Stimulated activated CD4-positive, alpha-beta T cell treated with anti-CD3 and anti-CD28 coated beads, Interleukin-1b, Interleukin-23, amount 100 ng/mL, for 48 hours (primary cell): ENCODE measurements around the gene NR2C2AP.

Experiments
- DNase-seq: peaks from one replicate; pipeline ENCODE4 v3.0.0-alpha.2; 2020

The NR2C2AP gene

DNA sequence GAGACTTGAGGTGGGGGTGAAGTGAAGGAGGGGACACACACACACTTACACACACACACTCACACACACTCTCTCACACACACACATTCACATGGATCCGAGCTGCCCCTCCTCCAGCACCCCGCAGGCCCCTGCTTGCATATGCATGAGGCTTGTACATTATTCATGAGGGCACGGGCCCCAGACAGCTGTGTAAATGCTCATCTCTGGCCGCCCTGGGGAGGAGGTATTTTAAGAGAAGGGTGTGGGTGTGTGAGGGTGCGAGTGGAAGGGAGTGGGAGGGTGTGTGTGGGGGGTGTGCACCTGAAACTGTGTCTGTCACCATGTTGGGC, 10.9 kb upstream of the NR2C2AP start:
- no peak for DNase-seq

DNA sequence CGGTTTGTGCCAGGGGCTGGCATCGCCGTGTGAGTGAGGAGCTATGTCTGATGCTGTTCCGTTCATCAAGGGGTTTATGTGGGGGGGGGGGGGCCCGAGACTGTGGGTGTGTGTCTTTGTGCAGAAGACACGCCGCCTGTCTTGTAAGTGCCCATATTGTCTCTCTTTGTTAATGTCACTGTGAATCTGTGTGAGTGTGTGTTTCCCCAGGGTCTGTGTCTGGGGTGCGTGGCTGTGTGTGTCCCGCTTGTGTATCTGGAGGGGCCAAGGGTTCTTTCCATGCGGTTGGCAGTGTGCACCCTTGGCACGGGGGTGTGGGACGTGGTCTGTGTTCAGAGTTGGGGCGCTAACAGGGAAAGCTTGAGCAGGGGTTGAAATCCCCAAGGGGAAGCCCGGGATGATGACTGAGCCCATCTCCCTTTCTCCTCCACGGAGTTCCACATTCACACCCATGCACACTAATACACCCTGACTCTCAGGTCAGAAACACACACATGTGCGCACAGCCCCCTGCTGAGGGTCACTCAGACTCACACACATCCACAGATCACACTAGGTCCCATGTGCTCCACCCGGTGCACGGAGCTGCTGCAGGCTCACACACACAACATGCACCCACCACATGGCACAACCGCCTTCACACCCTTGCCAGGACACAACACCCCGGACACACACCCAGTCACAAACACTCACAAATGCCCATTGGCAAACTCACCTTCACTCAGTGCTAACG, 10.4 kb upstream of the NR2C2AP start:
- no peak for DNase-seq

DNA sequence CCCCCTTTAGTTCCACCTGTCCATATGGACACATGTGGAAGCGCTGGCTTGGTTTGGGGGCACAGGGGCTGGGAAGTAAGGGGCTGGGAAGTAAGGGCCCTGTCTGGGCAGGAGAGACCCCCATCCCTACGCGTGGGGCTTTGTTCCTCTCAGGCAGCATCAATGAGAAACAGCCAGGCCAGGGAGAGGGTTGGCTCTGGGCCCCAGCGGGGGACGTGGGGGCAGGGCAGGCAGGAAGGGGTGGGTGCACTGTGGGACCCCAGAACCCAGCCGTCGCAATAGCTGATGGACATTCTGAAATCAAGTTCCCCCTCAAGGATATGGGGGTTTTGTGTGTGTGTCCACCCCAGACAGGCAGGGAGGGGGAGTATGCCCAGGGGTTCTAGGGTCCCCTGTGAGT, 9.7 kb upstream of the NR2C2AP start:
- no peak for DNase-seq

DNA sequence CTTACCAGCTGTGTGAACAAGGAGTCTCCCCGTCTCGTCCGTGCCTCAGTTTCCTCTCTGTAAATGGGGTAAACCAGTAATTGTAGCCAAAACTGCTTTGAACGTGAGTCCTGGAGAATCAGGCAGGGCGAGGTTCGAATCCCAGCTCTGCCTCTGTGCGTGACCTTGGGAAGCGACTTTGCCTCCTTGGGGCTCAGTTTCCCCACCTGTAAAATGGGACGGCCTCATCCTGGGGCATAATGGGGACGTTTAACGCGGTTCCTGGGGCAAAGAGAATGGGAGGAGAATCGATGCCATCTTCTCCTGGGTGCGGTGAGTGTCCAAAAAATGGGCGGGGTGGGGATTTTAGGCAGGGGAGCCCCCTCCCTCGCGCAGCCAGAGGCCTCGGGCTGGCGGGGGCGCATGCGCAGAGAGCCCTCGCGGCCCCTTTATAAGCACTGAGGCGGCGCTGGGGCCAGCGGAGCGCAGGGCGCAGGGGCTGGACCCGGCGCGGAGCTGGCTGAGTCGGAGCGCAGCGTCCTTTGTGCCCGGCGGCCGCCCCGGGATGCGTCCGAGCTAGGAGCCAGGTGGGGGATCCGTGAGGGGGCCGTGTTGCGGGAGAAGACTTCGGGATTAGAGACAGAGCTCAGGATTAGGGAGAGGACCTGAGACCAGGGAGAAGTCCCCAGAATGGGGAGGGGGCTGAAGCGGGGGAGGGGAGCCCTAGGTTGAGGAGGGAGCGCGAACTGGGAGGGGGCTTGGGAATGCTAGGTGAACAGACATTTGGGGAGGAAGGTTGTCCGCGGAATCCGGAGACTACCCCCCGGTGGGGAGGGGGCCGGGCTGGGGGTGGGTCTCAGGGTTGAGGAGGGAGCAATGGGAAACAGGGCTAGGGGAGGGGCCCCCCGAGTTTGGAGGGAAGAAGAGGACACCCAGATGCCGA, 8.5 kb upstream of the NR2C2AP start, which contains the start of gene NCAN:
Gene NCAN (plus strand): TSS at position 460 of the 922 bp plus-strand sequence. CDS start 4,996 bp downstream, outside the sequence.
- no peak for DNase-seq

DNA sequence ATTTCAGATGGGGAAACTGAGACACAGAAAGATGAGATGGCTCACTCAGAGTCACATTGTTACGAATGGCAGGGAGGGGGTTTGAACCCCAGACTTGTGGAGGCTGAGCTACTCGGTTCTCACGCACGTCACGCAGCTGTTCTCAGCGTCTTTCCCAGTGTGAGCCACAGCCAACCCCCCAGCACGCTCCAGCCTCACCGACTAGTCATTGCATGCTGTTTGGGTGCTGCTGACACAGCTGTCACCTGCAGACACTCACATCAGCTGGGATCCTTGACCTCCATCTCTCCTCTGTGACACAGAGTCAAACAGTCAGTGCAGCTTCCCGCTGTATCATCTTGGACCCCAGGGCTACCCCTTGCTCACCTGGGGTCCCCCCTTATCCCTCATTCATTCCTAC, 6.2 kb upstream of the NR2C2AP start:
- no peak for DNase-seq

DNA sequence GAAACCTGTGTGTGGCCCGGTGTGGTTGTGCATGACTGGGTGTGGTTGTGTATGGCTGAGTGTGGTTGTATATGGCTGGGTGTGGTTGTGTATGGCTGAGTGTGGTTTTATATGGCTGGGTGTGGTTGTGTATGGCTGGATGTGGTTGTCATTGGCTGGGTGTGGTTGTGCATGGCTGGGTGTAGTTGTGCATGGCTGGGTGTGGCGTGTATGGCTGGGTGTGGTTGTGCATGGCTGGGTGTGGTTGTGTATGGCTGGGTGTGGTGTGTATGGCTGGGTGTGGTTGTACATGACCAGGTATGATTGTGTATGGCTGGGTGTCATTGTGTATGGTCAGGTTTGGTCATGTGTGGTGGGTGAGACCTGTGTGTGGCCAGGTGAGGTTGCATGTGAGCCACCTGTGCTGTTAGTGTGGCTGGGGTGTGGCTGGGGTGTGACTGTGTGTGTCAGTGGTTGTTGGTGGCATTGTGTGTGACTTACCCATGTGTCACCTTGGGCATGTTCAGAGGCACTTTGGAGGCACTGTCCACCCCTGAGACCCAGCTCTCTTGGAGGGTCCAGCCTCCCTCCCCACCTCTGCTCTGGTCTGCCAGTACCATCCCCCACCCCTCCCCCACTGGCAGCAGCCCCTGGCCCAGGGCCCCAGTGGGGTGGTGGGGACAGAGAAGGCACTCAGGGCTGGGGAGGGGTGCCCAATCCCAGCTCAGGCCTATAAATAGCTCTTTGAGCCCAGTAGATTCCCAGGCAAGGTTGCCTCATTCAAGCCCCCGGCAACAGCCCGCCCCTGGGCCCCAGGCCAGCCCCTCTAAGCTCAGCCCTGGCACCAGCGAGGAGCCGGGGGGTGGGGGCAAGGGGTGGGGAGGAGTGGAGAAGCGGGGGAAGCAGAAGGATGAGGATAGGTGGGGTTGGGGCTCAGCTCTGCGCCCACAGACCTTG, 4.7 kb upstream of the NR2C2AP start:
- DNase-seq, result no peak

DNA sequence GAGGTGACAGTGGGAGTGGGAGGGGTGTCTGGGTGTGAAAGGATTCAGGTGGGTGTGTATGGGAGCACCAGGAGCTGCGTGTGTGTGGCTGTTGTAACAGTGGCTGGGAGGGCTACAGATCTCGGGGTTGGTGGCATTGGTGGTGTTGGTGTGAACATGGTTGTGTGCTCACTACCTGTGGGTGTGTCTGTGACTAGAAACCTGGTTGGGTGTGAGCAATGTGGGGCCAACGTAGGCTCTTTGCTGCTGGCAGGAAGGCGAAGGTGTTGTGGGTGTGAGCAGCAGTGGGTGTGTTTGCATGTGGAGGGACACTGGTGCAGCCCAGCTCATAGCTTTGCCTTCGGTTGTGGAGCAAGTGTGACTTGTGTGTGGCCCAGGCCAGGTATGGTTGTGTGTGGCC, 3.7 kb upstream of the NR2C2AP start:
- DNase-seq, result no peak

DNA sequence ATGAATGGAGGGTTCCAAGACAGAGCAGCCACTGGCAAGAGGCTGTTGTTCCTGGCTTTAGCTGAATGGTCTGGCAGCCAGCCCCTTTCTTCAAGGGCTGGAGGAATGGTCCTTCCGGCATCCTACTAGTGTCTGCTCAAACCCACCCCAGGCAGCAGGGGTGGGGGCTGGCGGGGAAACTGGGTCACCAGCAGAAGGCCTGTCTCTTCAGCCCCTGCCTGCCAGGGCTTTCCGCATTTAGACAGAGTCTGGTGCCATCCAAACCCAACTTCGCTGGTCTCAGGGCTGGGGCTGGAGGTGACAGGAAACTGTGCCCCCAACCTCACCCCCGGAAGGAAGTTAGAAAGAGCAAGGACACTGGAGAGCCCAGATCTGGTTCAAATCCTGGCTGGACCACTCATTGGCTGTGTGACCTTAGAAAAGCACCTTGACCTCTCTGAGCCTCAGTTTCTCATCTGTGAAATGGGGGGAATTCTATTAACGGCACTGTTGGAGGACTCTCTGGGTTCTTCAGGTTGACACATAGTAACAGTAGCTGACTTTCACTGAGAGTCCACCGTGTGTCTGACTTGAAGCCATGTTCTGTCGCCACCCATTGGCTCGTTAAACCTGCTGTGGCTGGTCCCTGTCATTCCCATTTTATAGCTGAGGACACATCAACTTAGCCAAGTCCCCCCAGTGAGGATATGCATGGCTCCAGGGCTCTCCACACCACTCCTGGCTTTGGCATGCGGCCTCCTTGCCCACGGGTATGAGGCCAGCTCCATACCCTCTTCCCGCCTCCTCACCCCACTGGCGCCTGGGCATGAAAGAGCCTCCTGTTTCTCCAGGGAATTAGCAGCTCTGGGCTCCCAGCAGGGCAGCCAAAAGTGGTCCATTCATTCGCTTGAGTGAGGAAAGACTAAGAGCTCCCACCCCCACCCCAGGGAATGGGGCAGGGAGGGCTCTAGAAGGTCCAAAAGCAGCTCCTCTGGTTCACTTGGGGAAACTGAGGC, 2.5 kb upstream of the NR2C2AP start:
- no peak for DNase-seq

DNA sequence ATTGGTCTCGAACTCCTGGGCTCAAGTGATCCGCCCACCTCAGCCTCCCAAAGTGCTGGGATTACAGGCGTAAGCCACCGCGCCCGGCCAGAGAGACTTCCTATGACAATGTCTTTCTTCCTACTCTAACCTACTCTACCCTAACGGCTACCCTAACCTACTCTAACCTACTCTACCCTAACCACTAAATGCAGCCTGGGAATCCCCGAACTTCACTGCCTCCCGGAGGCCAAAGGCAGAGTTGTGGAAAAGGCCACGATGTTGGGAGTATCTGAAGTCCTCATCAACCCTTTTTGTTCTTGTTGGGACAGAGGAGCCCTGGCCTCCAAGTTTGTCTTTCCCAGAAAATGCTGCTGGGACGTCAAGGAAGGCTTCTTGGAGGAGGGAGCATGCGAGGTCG, 967 bp upstream of the NR2C2AP start:
- no peak for DNase-seq

DNA sequence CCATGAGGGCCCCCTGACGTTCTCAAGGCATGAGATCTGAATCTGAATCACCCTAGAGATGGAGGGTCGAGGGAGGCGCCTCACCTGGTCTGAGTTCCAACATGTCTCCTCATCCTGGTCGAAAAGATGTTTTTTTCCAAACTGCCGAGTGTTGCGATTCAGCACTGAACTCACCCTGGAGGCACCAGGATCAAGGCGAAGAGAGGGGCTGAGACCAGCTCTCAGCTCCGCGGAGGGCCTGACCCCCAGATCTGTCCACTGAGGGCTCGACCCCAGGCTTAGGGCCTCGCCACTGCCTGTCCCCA, 555 bp downstream of the NR2C2AP start:
- no peak for DNase-seq

DNA sequence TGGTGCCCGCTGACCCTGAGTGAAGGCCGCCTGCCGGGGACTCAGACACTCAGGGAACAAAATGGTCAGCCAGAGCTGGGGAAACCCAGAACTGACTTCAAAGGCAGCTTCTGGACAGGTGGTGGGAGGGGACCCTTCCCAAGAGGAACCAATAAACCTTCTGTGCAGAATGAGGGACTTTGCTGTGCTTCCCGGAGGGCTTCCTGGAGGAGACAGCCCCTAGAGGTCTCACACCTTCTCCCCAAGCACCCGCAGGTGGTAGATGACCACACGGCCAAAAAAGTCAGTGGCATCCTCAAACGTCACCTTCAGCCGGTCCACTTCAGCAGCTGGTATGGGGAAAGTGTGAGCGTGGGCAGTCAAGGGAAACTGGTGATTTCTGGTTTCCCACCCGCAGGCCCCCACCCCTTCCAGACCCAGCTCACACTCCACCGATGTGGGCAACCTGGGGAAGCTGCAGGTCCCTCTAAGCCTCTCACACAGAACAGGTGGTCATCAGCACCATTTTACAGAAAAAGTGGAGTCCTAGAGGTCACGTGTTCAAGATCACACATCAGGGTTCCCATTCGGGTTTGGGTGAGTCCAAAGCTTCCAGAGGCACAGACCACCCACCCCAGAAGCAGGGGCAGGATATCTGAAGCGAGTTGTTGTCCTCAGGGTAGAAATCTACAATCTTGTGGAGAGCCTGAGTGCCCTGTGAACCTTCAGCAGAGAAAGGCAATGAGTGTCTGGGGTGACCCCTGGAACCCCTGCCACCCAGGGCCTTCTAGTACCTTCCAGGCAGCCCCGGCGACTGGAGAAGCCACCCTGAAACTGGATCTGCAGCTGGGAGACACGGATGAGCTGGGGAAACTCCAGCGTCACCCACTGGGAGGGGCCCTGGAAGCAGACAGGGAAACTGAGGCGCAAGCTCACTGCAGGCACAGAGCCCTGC, 1.2 kb downstream of the NR2C2AP start:
- no peak for DNase-seq

DNA sequence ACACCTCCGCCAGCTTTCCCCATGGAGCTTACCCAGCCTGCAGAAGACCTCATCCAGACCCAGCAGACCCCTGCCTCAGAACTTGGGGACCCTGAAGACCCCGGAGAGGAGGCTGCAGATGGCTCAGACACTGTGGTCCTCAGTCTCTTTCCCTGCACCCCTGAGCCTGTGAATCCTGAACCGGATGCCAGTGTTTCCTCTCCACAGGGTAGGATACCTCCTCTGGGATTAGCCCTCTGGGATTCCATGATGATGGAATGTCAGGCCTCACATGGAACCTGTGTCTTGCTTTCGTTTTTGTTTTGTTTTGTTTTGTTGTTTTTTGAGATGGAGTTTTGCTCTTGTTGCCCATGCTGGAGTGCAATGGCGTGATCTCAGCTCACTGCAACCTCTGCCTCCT, 9.3 kb downstream of the NR2C2AP start:
- DNase-seq, result no peak

DNA sequence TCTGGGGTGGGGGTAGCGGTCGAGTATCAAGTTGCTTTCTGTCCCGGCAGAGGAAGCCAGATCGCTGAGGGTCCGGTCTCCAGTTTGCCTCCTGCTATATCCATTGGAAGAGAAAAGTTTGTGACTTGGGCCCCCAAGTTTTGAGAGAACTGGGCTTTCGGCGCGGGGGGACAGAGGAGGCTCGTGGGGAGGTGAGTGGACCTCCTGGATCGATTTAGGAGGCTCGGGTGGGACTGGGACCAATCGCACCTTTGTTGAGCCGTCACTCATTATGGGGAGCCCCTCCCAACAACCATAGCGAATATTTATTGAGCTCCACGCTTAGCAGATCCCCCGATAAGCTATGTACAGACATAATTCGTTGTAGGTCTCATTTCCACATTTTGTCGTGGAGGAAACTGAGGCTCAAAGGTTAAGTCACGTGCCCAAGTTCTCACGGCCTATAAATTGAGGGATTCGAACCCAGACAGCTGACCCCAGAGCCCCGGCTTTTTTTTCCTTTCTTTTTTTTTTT, 10.2 kb downstream of the NR2C2AP start:
- no peak for DNase-seq

DNA sequence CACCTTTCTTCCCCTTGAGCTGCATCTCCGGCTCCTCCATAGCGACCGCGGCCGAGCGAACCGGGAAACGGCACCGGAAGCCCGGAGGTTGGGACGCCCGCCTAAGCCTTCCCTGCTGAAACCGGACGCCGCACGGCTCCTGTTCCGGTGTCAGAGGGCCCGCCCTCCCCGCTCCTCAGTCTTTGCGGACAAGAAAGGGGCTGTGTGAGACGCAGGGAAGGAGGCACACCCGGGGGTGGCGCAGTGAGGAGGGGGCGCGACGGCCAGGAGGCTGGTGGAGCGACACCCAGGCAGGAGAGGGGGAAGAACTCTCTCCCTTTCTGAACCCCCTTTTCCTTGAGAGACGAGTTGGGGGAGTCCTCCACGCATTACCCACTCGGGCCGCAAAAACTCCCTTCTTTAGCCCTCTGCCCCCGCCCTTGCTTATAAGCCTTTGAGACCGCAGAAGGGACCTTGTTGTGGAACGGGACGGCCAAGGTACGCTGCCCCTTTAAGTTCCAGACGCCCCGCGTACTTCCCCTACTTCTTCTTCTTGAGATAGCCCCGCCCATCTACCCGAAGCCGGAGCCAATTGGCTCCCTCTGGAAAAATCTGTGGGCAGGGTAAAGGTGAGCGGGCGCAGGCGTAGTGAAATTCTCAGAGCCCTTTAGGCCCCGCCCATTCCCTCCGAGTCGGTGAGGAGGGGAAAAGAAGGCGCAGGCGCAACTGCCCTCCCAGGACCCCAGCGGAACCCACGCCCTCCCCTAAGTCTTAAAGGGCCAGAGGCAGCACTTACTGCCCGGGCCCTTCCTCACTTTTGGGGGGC, 10.9 kb downstream of the NR2C2AP start, which contains the start of the genes BORCS8 and RFXANK:
Gene BORCS8 (minus strand): TSS at position 75 of the 805 bp plus-strand sequence. CDS start 35 bp downstream, at position 40.
Gene RFXANK (plus strand): TSS at position 181 of the 805 bp plus-strand sequence. CDS start 1,689 bp downstream, outside the sequence.
- DNase-seq, result peak; percentile 99

DNA sequence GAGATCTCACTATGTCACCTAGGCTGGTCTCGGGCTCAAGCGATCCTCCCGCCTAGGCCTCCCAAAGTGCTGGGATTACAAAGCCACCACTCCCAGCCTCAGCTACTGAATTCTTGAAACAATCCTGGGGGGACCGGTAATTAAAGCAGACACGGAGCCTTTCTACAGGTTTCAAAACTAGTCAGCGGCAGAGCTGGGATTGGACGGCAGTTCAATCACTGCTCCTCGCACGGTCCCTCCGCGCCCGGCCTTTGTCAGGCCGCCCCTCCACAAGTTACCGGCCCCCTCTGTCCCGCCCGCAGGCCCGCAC, 11.5 kb downstream of the NR2C2AP start:
- no peak for DNase-seq

DNA sequence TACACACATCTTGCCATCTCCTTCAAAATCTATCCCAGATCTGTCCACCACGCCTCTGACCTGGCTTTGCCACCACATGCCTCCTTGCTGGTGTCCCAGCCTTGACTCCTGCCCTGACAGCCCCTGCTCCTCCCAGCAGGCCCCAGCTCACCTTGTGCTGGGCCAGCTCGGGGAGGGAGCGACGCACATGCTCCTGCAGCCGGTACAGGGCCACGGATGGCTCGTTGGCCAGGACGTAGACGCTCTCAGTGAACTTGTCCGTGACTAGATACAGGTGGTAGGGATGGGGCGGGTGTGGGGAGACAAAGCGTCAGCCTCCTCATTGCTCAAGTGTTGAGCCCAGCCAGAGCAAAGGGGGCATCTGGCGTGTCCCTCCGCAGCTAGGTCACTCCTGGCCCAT, 16.5 kb downstream of the NR2C2AP start:
- DNase-seq, result no peak

DNA sequence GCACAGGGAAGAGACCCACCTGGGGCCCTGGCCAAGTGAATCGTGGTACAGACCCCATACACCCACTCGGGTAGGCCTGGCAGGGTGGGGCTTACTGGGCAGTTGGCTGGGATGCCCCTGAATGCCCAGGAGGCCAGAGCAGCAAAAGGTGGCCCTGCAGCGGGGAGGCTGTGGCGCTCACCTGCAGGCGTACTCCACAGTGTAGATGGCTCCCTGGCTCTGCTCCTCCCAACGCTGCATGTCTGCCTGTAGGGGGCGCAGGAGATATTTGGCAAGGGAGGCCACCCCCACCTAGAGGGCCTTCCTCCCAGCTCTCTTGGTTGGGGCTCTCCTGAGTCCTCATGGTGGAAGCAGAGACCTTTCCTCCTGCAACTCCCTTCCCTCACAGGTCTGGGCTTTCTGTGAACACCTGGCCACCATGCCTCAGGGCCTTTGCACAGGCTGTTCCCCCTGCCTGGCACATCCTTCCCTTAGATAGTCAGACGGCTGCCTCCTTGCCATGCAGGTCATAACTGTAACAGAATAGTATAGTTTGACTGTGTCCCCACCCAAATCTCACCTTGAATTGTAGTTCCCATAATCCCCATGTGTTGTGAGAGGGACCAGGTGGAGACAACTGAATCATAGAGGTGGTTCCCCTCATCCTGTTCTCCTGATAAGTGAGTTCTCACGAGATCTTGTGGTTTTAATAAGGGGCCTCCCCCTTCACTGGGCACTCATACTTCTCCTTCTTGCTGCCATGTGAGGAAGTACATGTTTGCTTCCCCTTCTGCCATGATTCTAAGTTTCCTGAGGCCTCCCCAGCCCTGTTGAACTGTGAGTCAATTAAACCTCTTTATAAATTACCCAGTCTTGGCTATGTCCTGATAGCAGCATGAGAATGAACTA, 17.1 kb downstream of the NR2C2AP start:
- peak; percentile 59 for DNase-seq

DNA sequence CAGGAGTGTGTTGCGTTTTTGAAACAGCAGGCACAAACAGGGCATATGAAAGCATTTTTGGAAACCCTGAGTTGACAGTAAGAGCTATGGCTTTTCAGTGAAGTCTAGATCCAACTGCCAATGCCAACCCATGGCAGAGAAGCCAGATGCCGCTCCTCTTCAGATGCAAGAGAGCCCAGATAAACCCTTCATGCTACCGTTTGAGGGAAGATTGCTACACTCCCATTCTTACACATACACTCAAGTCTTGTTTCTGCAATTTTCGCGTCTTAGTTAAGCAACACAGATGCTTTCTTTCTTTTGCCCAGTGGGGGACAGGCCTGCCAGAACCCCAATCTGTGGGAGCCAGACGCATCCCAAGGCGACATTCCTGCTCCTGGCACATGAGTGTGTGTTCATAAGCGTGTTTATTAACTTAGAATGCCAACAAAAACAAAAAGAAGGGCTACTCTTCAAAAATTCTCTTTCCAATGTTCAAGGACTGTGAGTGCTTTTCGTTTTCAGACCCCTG, 21.7 kb downstream of the NR2C2AP start:
- DNase-seq, result no peak
